ENCODE measurements around the gene HSBP1L1.

The HSBP1L1 gene

GRCh38 chr18:79923896-79924585 is 40.4 kb upstream of the HSBP1L1 start:
- Histone ChIP-seq H3K18ac (ENCODE audit: low read length) (no peak overlapping the region), H2AK5ac (ENCODE audit: low read length) (no peak overlapping the region), H3K27ac (ENCODE audit: low read depth, low read length) (no peak overlapping the region), H3K4me2 (ENCODE audit: low read length) (no peak overlapping the region), H3K4me1 (ENCODE audit: control insufficient read depth, low read depth, low read length) (no peaks in the 10 kb centered on the region), H3K9ac (ENCODE audit: low read length) (no peak overlapping the region), H3K56ac (ENCODE audit: low read length) (no peak overlapping the region), H2BK15ac (replicated peaks; ENCODE audit: low read depth) (no peak overlapping the region), H3K4ac (ENCODE audit: low read depth, low read length) (no peak overlapping the region), H3K23ac (ENCODE audit: low read length) (no peak overlapping the region), H3K4me3 (ENCODE audit: low read length) (no peak overlapping the region), H2BK5ac (ENCODE audit: low read length) (no peak overlapping the region), H3K79me1 (ENCODE audit: low read length) (no peaks in the 10 kb centered on the region), H3K79me2 (ENCODE audit: control insufficient read depth, insufficient read depth, low read length) (no peaks in the 10 kb centered on the region), H4K8ac (ENCODE audit: low read depth, low read length) (no peak overlapping the region), H2BK120ac (ENCODE audit: low read depth, low read length) (no peak overlapping the region), H3K36me3 (ENCODE audit: control insufficient read depth, insufficient read depth, low read length) (no peaks in the 10 kb centered on the region), H4K5ac (ENCODE audit: low read length) (no peak overlapping the region), H3K27me3 (ENCODE audit: insufficient read depth, low read length, poor library complexity) (no peaks in the 10 kb centered on the region)
- DNase-seq: no peak
- no CpG with 5 or more reads among the region's 26 CpGs for WGBS (ENCODE audit: extremely low coverage, insufficient coverage, low lambda C conversion rate)

DNA sequence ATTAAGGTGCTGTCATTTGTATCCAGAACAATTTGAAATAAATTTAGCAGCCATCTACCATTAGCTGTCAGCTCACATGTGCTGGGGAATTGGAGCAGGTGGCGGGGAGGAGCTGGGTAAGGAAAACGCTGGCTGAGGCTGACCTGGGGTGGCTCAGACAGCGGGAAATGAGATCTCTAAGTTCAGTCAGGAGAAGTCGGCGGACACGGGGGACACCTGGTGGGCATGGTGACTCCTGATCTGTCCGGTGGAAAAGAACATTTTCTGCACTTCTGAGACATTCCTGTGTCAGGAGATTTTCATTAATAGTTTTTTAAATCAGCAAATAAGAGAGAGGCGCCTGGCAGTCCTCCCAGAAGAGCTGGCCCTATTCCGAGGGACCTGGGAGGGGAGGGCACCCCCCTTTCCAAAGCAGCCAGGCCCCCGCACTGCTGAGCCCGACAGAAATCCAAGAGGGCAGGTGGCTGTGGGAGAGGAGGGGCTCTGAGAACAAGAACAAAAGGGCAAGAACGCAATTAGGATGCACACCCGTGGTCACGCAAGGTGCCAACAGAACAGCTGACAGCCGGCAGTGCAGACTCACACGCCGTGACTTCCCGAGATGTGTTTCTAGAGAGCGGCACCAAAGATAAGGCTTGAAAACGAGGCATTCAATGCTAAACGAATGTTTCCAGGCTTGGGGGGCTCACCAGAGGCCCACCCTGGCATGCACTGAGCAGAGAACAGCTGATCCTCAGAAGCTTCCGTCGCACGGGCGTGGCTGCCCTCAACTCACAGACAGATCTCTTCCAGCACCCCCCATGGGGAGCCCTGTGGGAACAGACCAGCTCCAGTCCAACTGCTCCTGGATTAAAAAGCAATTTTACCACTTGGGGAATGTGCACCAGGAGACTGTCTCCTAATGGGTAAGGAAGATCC is 39.4 kb upstream of the HSBP1L1 start:
- Histone ChIP-seq H3K56ac (ENCODE audit: low read length) (no peak overlapping the region), H3K18ac (ENCODE audit: low read length) (no peak overlapping the region), H3K4ac (ENCODE audit: low read depth, low read length) (no peak overlapping the region), H3K4me2 (ENCODE audit: low read length) (no peak overlapping the region), H2AK5ac (ENCODE audit: low read length) (no peak overlapping the region), H4K8ac (ENCODE audit: low read depth, low read length) (no peak overlapping the region), H3K79me2 (ENCODE audit: control insufficient read depth, insufficient read depth, low read length) (no peaks in the 10 kb centered on the region), H4K5ac (ENCODE audit: low read length) (no peak overlapping the region), H3K27me3 (ENCODE audit: insufficient read depth, low read length, poor library complexity) (no peaks in the 10 kb centered on the region), H2BK5ac (ENCODE audit: low read length) (no peak overlapping the region), H3K4me3 (ENCODE audit: low read length) (no peak overlapping the region), H3K4me1 (ENCODE audit: control insufficient read depth, low read depth, low read length) (no peaks in the 10 kb centered on the region), H2BK120ac (ENCODE audit: low read depth, low read length) (no peak overlapping the region), H3K23ac (ENCODE audit: low read length) (no peak overlapping the region), H3K27ac (ENCODE audit: low read depth, low read length) (no peak overlapping the region), H2BK15ac (replicated peaks; ENCODE audit: low read depth) (no peak overlapping the region), H3K79me1 (ENCODE audit: low read length) (no peaks in the 10 kb centered on the region), H3K9ac (ENCODE audit: low read length) (no peak overlapping the region), H3K36me3 (ENCODE audit: control insufficient read depth, insufficient read depth, low read length) (no peaks in the 10 kb centered on the region)
- no CpG with 5 or more reads among the region's 25 CpGs for WGBS (ENCODE audit: extremely low coverage, insufficient coverage, low lambda C conversion rate)
- DNase-seq: no peak

GRCh38 chr18:79926306-79926705 is 38.1 kb upstream of the HSBP1L1 start:
- Histone ChIP-seq H3K27me3 (ENCODE audit: insufficient read depth, low read length, poor library complexity) (no peaks in the 10 kb centered on the region), H4K5ac (ENCODE audit: low read length) (no peak overlapping the region), H2AK5ac (ENCODE audit: low read length) (no peak overlapping the region), H3K79me1 (ENCODE audit: low read length) (no peaks in the 10 kb centered on the region), H3K4ac (ENCODE audit: low read depth, low read length) (no peak overlapping the region), H4K8ac (ENCODE audit: low read depth, low read length) (no peak overlapping the region), H2BK120ac (ENCODE audit: low read depth, low read length) (no peak overlapping the region), H3K23ac (ENCODE audit: low read length) (no peak overlapping the region), H3K79me2 (ENCODE audit: control insufficient read depth, insufficient read depth, low read length) (no peaks in the 10 kb centered on the region), H3K9ac (ENCODE audit: low read length) (no peak overlapping the region), H2BK5ac (ENCODE audit: low read length) (no peak overlapping the region), H3K4me3 (ENCODE audit: low read length) (no peak overlapping the region), H3K27ac (ENCODE audit: low read depth, low read length) (no peak overlapping the region), H3K4me2 (ENCODE audit: low read length) (no peak overlapping the region), H3K56ac (ENCODE audit: low read length) (no peak overlapping the region), H3K4me1 (ENCODE audit: control insufficient read depth, low read depth, low read length) (no peaks in the 10 kb centered on the region), H3K18ac (ENCODE audit: low read length) (no peak overlapping the region), H2BK15ac (replicated peaks; ENCODE audit: low read depth) (no peak overlapping the region), H3K36me3 (ENCODE audit: control insufficient read depth, insufficient read depth, low read length) (no peaks in the 10 kb centered on the region)
- DNase-seq: no peak
- WGBS (ENCODE audit: extremely low coverage, insufficient coverage, low lambda C conversion rate): no CpG with 5 or more reads among the region's 11 CpGs

- Histone ChIP-seq H2BK15ac (replicated peaks; ENCODE audit: low read depth) (no peak overlapping the region), H3K4ac (ENCODE audit: low read depth, low read length) (no peak overlapping the region), H2BK120ac (ENCODE audit: low read depth, low read length) (no peak overlapping the region), H3K56ac (ENCODE audit: low read length) (no peak overlapping the region), H3K79me2 (ENCODE audit: control insufficient read depth, insufficient read depth, low read length) (no peaks in the 10 kb centered on the region), H3K27ac (ENCODE audit: low read depth, low read length) (no peak overlapping the region), H4K8ac (ENCODE audit: low read depth, low read length) (no peak overlapping the region), H3K9ac (ENCODE audit: low read length) (no peak overlapping the region), H3K27me3 (ENCODE audit: insufficient read depth, low read length, poor library complexity) (no peaks in the 10 kb centered on the region), H3K18ac (ENCODE audit: low read length) (no peak overlapping the region), H3K4me2 (ENCODE audit: low read length) (no peak overlapping the region), H3K79me1 (ENCODE audit: low read length) (no peaks in the 10 kb centered on the region), H3K4me3 (ENCODE audit: low read length) (no peak overlapping the region), H4K5ac (ENCODE audit: low read length) (no peak overlapping the region), H3K4me1 (ENCODE audit: control insufficient read depth, low read depth, low read length) (no peaks in the 10 kb centered on the region), H2BK5ac (ENCODE audit: low read length) (no peak overlapping the region), H3K23ac (ENCODE audit: low read length) (no peak overlapping the region), H2AK5ac (ENCODE audit: low read length) (no peak overlapping the region), H3K36me3 (ENCODE audit: control insufficient read depth, insufficient read depth, low read length) (no peaks in the 10 kb centered on the region)
- 100% methylated on average over 2 of the region's 21 CpGs for WGBS (ENCODE audit: extremely low coverage, insufficient coverage, low lambda C conversion rate)
- DNase-seq: no peak
These were observed 37.5 kb upstream of the HSBP1L1 start for GRCh38 chr18:79926715-79927606.

DNA sequence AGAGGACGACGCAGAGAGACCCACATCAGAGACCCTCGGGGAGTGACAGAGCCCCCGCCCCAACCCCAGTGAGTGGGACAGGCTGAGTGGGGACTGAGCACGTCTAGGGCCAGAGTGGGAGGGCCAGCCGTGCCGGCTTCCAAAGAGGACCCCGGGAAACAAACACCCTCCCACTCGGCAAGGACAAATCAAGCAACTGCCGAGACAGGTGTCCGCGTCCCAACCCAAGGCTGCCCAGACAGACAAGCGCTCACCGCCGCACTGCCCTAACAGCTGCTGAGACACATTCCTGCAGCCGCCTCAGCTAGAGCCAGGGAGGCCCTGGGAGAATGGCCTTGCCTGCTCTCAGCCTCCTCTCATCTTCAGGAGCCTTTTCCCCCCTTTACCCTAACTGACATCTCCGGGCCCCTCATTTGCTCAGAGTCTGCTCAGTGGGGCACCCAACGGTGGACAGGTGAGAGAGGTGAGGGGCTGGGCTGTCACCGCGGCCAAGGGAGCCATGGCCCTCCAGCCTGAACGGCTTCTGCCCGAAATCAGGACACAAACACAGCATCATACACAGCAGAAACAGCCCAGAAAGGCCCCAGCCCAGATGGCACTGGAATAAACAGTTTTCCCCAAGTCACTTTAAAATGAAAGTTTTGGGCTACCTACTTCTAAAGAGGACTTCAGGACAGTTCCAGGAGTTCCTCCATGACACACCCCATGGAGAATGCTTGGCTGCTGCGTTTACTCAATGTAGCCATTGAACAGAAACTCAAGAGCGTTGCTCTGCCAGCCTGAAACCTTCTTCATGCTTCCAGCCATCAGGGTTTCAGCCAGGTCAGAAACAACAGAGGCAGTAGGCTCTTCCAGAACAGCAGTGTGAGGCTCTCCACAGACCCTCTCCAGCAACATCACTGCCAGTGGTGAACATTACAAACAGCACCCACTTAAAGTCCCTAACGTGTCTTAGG is 36.6 kb upstream of the HSBP1L1 start:
- Histone ChIP-seq H3K4me2 (ENCODE audit: low read length) (no peak overlapping the region), H2BK120ac (ENCODE audit: low read depth, low read length) (no peak overlapping the region), H3K4ac (ENCODE audit: low read depth, low read length) (no peak overlapping the region), H3K4me3 (ENCODE audit: low read length) (no peak overlapping the region), H3K23ac (ENCODE audit: low read length) (no peak overlapping the region), H3K4me1 (ENCODE audit: control insufficient read depth, low read depth, low read length) (no peaks in the 10 kb centered on the region), H3K9ac (ENCODE audit: low read length) (no peak overlapping the region), H3K79me2 (ENCODE audit: control insufficient read depth, insufficient read depth, low read length) (no peaks in the 10 kb centered on the region), H3K18ac (ENCODE audit: low read length) (no peak overlapping the region), H3K79me1 (ENCODE audit: low read length) (no peaks in the 10 kb centered on the region), H3K27me3 (ENCODE audit: insufficient read depth, low read length, poor library complexity) (no peaks in the 10 kb centered on the region), H3K36me3 (ENCODE audit: control insufficient read depth, insufficient read depth, low read length) (no peaks in the 10 kb centered on the region), H2BK5ac (ENCODE audit: low read length) (no peak overlapping the region), H2BK15ac (replicated peaks; ENCODE audit: low read depth) (no peak overlapping the region), H4K5ac (ENCODE audit: low read length) (no peak overlapping the region), H2AK5ac (ENCODE audit: low read length) (no peak overlapping the region), H3K56ac (ENCODE audit: low read length) (peak overlapping the region; percentile 3), H3K27ac (ENCODE audit: low read depth, low read length) (no peak overlapping the region), H4K8ac (ENCODE audit: low read depth, low read length) (no peak overlapping the region)
- WGBS (ENCODE audit: extremely low coverage, insufficient coverage, low lambda C conversion rate): no CpG with 5 or more reads among the region's 25 CpGs
- DNase-seq: no peak
